ENCODE measurements around the gene ARGLU1.
A peak's percentile ranks its signal among the peaks of the same experiment; 100 is the strongest.

The ARGLU1 gene

GRCh38 chr13:106586648-106587166, 18.8 kb upstream of the ARGLU1 start:
- DNase-seq, result no peak

DNA sequence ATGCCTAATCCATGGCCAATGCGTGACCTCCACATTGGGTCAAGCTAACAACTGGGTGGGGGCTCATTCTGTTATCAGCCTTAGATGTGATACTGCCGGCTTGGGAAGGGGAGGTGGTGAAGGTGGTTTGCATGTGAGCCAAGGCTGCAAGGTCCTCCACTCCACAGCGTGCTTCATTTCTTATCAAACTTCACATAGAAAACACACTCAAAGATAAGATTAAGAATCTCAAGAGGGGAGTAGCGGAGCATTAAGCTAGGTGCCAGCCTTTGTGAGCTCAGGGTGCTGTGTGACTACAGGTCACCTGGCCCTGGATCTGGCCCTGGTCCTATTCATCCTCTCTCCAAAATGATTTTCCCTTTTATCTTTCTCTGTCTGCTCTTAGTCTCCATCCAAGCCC, 13.3 kb upstream of the ARGLU1 start:
- no peak for DNase-seq

GRCh38 chr13:106575896-106576295, 8.0 kb upstream of the ARGLU1 start:
- DNase-seq, result no peak

DNA sequence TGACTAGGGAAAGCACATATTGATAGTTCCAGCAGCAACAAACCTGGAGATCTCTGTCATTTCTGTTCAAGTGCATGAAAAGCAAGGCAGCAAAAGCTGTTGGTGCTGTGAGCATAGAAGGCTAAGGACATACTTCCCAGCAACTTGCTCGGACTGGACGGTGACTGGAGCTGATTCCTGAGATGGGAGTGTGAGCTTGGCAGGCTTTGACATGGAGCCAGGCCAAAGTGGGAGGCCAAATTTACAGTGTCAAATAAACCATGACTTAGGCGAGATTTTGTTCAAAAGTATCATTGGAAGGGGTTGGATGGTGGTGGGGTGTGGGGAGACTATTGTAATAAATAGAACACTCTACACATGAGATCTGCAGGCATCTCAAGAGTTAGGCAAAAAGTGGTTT, 5.9 kb upstream of the ARGLU1 start:
- no peak for DNase-seq

- no peak for DNase-seq
Measured at GRCh38 chr13:106573284-106573846, 5.4 kb upstream of the ARGLU1 start.

DNA sequence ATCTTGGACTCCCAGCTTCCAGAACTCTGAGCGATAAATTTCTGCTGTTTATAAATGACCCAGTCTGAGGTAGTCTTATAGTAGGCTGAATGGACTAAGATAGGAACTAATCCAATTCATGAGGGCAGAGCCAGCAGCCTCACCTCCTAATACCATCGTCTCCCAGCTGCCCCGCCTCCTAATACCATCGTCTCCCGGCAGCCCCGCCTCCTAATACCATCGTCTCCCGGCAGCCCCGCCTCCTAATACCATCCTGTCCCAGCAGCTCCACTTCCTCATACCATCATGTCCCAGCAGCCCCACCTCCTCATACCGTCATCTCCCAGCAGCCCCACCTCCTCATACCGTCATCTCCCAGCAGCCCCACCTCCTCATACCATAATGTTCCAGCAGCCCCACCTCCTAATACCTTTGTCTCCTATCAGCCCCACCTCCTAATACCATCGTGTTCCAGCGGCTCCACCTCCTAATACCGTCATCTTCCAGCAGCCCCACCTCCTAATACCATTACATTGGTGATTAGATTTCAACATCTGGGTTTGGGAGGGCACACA, 2.4 kb upstream of the ARGLU1 start:
- DNase-seq, result peak; percentile 26 to 45

DNA sequence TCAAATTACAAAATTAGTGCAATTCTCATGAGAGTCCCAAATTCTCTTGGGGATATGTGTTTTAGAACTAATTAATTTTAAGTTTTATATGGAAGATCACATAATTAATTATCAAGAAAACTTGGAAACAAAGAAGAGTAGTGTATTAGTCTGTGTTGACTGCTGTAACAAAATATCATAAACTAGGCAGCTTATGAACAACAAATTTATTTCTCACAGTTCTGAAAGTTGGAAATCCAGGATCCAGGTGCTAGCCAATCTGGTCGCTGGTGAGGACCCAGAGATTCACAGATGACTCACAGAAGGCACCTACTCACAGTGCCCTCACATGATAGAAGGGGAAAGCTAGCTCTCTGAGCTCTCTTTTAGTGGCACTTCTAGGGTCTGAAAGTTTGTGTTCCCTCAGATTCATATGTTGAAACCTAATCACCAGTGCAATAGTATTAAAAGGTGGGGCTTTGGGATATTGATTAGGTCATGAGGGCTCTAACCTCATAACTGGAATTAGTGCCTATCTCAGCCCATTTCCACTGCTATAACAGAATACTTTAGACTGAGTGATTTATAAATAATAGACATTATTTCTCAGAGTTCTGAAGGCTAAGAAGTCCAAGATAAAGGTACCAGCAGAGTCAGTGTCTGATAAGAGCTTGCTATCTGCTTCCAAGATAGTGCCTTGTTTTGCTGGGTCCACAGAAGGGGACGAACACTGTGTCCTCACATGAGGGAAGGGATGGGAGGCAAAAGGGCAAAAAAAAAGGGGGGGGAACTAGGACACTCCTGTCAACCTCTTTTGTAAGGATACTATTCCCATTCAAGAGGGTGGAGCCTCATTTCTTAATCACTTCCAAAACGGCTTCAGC, 1.5 kb upstream of the ARGLU1 start:
- DNase-seq, result no peak

DNA sequence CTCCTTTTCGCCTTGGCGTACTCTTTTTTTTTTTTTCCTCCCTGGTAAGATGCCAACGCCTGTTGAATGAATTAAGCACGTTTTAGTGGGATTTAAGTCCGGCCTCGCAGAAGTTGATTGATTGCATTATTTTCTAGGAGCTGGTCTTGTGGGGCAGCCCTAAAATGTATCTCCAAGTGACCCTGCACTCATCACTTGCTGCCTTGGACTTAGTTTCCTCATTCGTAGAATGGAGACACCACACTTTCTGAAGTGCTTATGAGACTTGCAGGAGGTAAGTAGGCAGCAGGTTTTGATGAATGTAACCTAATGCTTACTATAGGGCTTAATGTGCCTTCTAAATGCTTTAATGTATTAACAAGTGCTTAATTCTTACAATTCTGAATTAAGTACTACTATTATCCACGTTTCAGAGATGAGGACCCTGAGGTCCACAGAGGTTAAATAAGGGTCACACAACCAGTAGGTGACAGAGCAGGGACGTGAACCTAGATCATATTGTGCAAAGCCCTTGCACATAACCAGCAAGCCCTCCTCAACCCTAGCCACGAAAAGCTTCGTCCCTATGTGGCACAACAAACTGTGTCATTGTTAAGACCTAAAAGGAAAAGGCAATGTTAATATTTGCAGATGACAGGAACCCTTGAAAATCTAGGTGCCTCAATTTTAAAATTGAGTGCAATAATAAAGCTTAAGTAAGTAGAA, 514 bp upstream of the ARGLU1 start:
- no peak for DNase-seq

GRCh38 chr13:106566641-106567473, 1.1 kb downstream of the ARGLU1 start:
- peak; percentile 23 to 25 for DNase-seq

DNA sequence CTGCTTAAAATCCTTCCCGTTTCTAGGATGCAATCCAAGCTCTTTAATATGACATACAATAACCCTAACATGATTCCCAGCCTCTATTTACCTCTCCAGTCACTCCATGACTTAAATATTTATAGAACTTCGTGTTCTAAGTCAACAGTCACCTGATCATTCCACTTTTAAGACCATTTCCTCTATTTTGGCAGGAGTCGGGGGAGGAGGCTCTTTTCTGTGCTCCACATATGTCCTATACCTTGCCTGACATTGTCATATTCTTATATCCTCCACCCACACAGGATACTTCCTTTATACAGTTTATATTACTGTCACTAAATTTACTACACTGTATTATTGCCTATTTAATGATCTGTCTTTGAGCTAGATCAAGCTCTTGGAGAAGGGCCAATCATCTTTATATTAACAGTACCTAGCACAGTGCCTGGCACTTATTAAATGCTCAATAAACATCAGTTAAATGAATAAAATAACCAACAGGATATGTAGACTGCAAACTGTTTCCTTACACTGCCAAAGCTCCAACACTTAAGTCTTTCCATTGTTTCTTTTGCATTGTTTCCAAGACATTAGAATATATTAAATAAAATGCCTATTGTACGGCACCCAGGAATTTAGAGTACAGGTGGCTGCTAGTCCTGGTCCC, 2.7 kb downstream of the ARGLU1 start:
- DNase-seq, result no peak

DNA sequence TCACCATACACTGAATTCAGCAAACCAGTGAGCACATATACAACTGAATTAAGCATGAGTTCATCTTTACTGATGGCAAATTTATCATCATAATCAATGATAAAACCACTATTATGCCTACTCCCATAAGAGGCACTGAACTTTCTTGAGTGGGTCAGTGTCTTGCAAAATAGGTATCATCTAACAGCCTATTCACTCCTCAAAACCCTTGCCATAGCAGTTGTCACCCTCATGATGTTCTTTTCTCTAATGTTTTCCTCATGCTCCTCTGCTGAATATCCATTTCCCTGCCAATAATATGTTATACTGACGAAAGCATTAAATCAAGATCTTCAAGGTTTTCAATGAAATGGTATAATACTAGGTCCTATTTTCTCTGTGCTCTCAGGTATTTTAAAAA, 5.6 kb downstream of the ARGLU1 start:
- no peak for DNase-seq

DNA sequence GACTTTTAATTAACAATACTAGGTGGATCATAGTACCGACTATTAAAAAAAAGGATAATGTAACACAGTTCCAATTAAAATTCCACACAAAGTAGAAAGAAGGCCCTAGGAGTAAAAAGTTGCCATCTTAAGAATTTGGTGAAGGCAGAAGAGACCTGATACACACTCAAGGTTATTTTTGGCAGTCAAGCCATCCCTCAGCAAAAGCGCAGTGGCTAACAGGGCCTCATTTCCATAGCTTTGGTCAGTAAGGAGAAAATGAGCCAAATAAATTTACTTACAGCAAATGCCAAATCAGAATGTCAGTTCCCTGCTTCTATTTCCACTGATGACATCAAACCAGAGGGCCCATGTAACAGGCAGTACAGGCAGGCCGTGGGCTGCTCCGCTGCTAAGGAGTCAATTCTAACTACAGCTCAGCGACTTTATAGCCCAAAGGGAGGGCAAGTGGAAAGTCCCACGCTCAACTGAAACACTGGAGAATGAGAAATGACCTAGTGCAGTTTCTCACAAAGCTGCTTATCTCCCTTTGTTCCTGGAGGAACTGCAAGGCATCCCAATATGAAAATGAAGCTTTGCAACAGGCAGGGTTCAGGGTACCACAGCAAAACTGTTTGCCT, 6.3 kb downstream of the ARGLU1 start:
- DNase-seq, result peak; percentile 34 to 41

DNA sequence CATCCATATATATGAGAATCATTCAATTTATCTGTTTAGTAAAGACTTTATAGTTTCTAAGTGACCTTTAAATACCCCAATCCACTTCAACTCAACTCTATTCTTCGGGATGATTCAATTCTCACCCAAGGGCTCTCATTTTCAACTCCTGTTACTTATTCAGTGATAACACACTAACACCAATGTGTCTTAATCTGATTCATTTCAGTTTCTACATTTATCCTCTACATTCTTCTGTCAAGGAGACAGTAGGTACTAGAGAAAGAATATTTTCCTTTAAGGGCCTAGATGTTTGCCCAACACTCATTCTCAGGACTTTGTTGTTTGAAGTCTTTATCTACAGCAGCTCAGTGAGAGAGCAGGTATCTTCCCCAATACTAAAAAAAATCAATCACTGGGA, 7.1 kb downstream of the ARGLU1 start:
- no peak for DNase-seq

- no peak for DNase-seq
Measured at GRCh38 chr13:106558527-106558926, 9.4 kb downstream of the ARGLU1 start.

- no peak for DNase-seq
Measured at GRCh38 chr13:106555631-106556328, 12.2 kb downstream of the ARGLU1 start.

GRCh38 chr13:106551751-106552150, 16.2 kb downstream of the ARGLU1 start:
- DNase-seq, result no peak

DNA sequence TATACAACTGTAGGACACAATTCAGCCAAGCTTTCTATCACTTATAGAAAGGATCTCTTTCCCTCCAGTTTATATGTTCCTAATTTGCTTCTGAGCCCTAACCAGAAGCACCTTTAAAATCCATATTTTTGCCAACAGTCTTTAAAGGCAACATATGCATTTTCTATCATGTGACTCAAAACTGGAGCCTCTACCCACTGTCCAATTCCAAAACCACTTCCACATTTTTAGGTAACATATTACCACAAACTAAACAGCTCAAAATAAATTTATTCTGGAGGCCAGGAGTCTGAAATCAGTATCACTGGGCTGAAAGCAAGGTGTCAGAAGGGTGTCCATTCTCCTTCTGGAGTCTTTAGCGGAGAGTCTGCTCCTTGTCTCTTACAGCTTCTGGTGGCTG, 16.6 kb downstream of the ARGLU1 start:
- DNase-seq, result no peak

GRCh38 chr13:106550570-106551135, 17.3 kb downstream of the ARGLU1 start:
- DNase-seq, result no peak

GRCh38 chr13:106548064-106548696, 19.8 kb downstream of the ARGLU1 start:
- no peak for DNase-seq

DNA sequence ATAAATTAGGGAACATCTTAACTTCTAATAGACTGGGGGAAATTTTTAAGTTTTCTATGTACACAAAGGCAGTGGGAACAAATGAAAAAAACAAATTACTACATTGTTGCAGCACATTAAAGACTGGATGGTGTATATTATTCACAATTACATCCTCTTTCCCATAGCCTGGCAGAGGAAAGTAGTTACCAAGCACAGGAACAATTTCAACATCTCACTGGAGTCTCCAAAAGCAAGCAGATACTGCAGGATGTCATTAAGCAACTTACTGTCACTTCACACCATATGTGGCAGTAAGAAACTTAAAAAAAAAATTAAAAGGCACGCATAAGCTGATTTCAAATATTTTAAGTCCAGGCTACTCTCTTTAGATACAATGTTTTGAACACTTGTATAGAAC, 26.1 kb downstream of the ARGLU1 start:
- DNase-seq, result no peak

Measured in stimulated activated CD4-positive, alpha-beta T cell treated with anti-CD3 and anti-CD28 coated beads, Interleukin-2, amount 100 ng/mL, for 48 hours (primary cell).